ENCODE results near the gene KCNJ12. TPM values are rescaled to one million over a fixed set of nuclear protein-coding genes. Genes with fewer than 3 reads are reported as not detected.

The KCNJ12 gene
- total RNA-seq, 1 donor from 2014 or later, result not detected

DNA sequence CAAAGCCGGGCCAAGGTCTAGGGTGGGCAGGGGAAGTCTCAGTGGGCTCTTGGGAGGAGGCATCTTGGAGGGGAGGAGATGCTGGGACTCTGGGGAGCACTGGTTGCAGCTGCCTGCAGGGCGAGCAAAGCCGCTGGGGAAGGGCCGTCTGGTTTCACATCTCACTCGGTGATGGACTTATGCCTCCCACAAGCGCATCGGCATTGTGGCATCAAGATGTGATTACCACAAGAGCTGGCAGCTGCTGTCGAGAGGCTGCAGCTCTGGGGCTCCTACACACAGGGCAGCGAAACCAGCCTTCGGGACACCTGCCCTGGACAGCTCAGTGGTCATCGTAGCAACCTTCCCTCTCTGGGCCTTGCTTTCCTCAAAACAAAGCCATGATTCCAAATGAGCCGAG is 3.1 kb upstream of the KCNJ12 start:
- H3K36me3 Mint-ChIP-seq (ENCODE audit: low read depth), result no peaks in the 10 kb centered on the region
- TF ChIP-seq CTCF (IDR thresholded peaks at IDR 0.05), result no peak
- no peak for ATAC-seq (ENCODE audit: low read depth)
- no peak overlapping the region for H3K4me3 Mint-ChIP-seq
- peaks cover 37% of the 10 kb centered on the region for H3K27me3 Mint-ChIP-seq
- ChIA-PET POLR2A (no interaction called here), CTCF (interaction anchor here (0.6 kb wide), 1 partner anchor 97 kb away, joined by 3 read pairs; no protein-coding TSS in a partner anchor)
- peaks cover 37% of the 10 kb centered on the region for H3K4me1 Mint-ChIP-seq
- no peaks in the 10 kb centered on the region for H3K9me3 Mint-ChIP-seq
- DNase-seq, result no peak
- no peak overlapping the region for H3K27ac Mint-ChIP-seq
- intact Hi-C loops (cut with micrococcal nuclease), result loop anchor here (10.0 kb wide), 1 partner anchor 82 kb away; no protein-coding TSS in a partner anchor

- POLR2A ChIA-PET, result no interaction called here
- H3K4me3 Mint-ChIP-seq, result no peak overlapping the region
- intact Hi-C loops (cut with micrococcal nuclease), result loop anchor here (10.0 kb wide), 1 partner anchor 81 kb away; no protein-coding TSS in a partner anchor
- CTCF ChIA-PET, result interaction anchor here (0.6 kb wide), 1 partner anchor 94 kb away, joined by 3 read pairs; no protein-coding TSS in a partner anchor
- H3K27ac Mint-ChIP-seq, result no peak overlapping the region
- H3K4me1 Mint-ChIP-seq, result peaks cover 35% of the 10 kb centered on the region
- peaks cover 38% of the 10 kb centered on the region for H3K27me3 Mint-ChIP-seq
- H3K36me3 Mint-ChIP-seq (ENCODE audit: low read depth), result no peaks in the 10 kb centered on the region
- no peaks in the 10 kb centered on the region for H3K9me3 Mint-ChIP-seq
- no peak for TF ChIP-seq CTCF (IDR thresholded peaks at IDR 0.05)
- DNase-seq (no peak), ATAC-seq (ENCODE audit: low read depth) (no peak)
Observed at GRCh38 chr17:21373696-21374440, 2.3 kb upstream of the KCNJ12 start.

DNA sequence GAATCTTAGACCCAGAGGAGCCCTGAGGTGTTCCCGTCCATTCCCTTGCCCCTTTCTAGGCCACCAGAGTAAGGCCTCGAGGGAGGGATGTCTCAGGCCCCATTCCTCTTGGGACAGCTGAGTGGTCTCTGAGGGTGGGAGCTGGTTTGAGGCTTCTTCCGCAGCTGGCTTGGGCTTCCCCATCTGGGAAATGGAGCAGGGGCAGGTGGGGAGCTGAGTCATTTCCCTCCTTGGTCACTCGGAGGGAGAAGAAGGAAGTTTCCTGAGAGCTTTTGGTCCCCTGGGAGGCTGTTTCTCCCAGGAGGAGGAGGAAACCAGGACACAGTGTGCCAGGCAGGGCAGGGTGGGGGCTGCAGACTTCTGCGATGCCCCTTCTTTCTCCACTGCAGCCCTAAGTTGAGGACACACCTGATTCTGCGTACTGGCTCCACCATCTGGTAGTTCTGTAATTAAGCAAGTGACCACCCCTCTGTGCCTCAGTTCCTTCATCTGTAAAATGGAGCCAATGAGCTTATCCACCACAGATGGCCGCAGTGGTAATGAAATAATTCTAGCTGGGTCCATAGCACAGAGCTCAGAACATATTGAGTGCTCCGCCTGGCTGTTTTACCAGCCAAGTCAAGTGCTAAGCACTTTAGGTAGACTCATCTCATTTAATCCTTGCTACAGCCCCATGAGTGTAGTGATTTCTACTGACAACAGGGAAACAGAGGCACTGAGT is 1.6 kb upstream of the KCNJ12 start:
- TF ChIP-seq CTCF (IDR thresholded peaks at IDR 0.05), result no peak
- H3K4me3 Mint-ChIP-seq, result no peak overlapping the region
- CTCF ChIA-PET, result interaction anchor here (0.6 kb wide), 1 partner anchor 94 kb away, joined by 3 read pairs; no protein-coding TSS in a partner anchor
- ATAC-seq (ENCODE audit: low read depth) (no peak), DNase-seq (no peak)
- POLR2A ChIA-PET, result no interaction called here
- intact Hi-C loops (cut with micrococcal nuclease), result loop anchor here (10.0 kb wide), 1 partner anchor 80 kb away; no protein-coding TSS in a partner anchor
- peaks cover 39% of the 10 kb centered on the region for H3K27me3 Mint-ChIP-seq
- H3K36me3 Mint-ChIP-seq (ENCODE audit: low read depth), result no peaks in the 10 kb centered on the region
- peaks cover 31% of the 10 kb centered on the region for H3K4me1 Mint-ChIP-seq
- no peak overlapping the region for H3K27ac Mint-ChIP-seq
- no peaks in the 10 kb centered on the region for H3K9me3 Mint-ChIP-seq

GRCh38 chr17:21375162-21375560 is 996 bp upstream of the KCNJ12 start:
- Mint-ChIP-seq H3K9me3 (no peaks in the 10 kb centered on the region), H3K27ac (no peak overlapping the region), H3K4me1 (peaks cover 28% of the 10 kb centered on the region), H3K27me3 (peaks cover 39% of the 10 kb centered on the region), H3K36me3 (ENCODE audit: low read depth) (no peaks in the 10 kb centered on the region), H3K4me3 (no peak overlapping the region)
- CTCF ChIA-PET, result no interaction called here
- intact Hi-C loops (cut with micrococcal nuclease), result loop anchor here (10.0 kb wide), 1 partner anchor 80 kb away; no protein-coding TSS in a partner anchor
- DNase-seq, result no peak
- POLR2A ChIA-PET, result no interaction called here
- ATAC-seq (ENCODE audit: low read depth), result no peak
- TF ChIP-seq CTCF (IDR thresholded peaks at IDR 0.05), result no peak

DNA sequence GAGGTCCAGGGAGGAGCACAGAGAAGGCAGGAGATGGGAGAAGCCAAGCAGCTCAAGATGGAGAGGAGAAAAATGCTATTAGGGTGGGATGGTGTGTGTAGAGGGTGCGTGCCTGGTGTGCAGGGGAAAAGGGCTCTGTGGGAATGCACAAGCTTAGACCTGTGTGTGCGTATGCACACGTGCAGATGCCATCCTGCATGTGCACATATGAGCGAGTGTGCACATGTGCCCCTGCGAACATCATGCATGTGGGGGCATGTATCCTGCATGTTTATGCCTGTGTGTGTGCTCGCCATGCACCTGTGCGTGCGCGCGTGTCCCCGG is 438 bp upstream of the KCNJ12 start:
- DNase-seq (no peak), ATAC-seq (ENCODE audit: low read depth) (no peak)
- ChIA-PET CTCF (no interaction called here), POLR2A (no interaction called here)
- no peak overlapping the region for H3K4me3 Mint-ChIP-seq
- H3K4me1 Mint-ChIP-seq, result peaks cover 28% of the 10 kb centered on the region
- no peak for TF ChIP-seq CTCF (IDR thresholded peaks at IDR 0.05)
- intact Hi-C loops (cut with micrococcal nuclease), result loop anchor here (2.0 to 10.0 kb wide), 2 partner anchors 79 to 95 kb away; no protein-coding TSS in a partner anchor
- no peaks in the 10 kb centered on the region for H3K9me3 Mint-ChIP-seq
- H3K27me3 Mint-ChIP-seq, result peaks cover 41% of the 10 kb centered on the region
- H3K36me3 Mint-ChIP-seq (ENCODE audit: low read depth), result no peaks in the 10 kb centered on the region
- H3K27ac Mint-ChIP-seq, result no peak overlapping the region

Data from activated B cell treated with CpG ODN at 0.5 μM for 24 hours (primary cell).